Smooth muscle cell (in vitro differentiated cells): ENCODE results near the gene SPATA22. TPM values are rescaled to one million over a fixed set of nuclear protein-coding genes. Genes with fewer than 3 reads are reported as not detected.

ENCODE experiments used
- DNase-seq: peaks from one replicate; lab custom pipeline; 2025; ENCODE audit not compliant: unreplicated experiment; lab: John Stamatoyannopoulos, UW
- H2AFZ ChIP-seq: fragments of 200-600 bp; sonication (generic); 2 replicates; pipeline ENCODE4 v1.6.0; 2016; ENCODE audit warnings: antibody characterized with exemption, low read depth, mild to moderate bottlenecking
- H3F3A ChIP-seq: fragments of 200-600 bp; sonication (generic); 2 replicates; pipeline ENCODE4 v1.6.0; 2017; ENCODE audit warnings: antibody characterized with exemption, low read depth
- H3K27ac ChIP-seq: fragments of 200-600 bp; sonication (generic); 2 replicates; pipeline ENCODE4 v1.5.1; 2016; ENCODE audit warnings: low read depth, mild to moderate bottlenecking
- H3K27me3 ChIP-seq: fragments of 200-600 bp; sonication (generic); 2 replicates; pipeline ENCODE4 v1.6.1; 2016; ENCODE audit warnings: low read depth, mild to moderate bottlenecking
- H3K36me3 ChIP-seq: fragments of 200-600 bp; sonication (generic); 2 replicates; pipeline ENCODE4 v1.5.1; 2016; ENCODE audit warnings: low read depth
- H3K4me1 ChIP-seq: fragments of 200-600 bp; sonication (generic); 2 replicates; pipeline ENCODE4 v1.5.1; 2016; ENCODE audit warnings: low read depth
- H3K4me2 ChIP-seq: fragments of 200-600 bp; sonication (generic); 2 replicates; pipeline ENCODE4 v1.6.0; 2016; ENCODE audit warnings: mild to moderate bottlenecking
- H3K4me3 ChIP-seq: fragments of 200-600 bp; sonication (generic); 2 replicates; pipeline ENCODE4 v1.5.1; 2016; ENCODE audit warnings: mild to moderate bottlenecking
- H3K79me2 ChIP-seq: fragments of 200-600 bp; sonication (generic); 2 replicates; pipeline ENCODE4 v1.6.0; 2016; ENCODE audit warnings: low read depth, mild to moderate bottlenecking
- H3K9ac ChIP-seq: fragments of 200-600 bp; sonication (generic); 2 replicates; pipeline ENCODE4 v1.6.0; 2016; ENCODE audit warnings: low read depth
- H3K9me3 ChIP-seq: fragments of 200-600 bp; sonication (generic); replicated peaks from 2 replicates; pipeline ENCODE4 v1.5.1; 2016; ENCODE audit warnings: low read depth
- H4K20me1 ChIP-seq: fragments of 200-600 bp; sonication (generic); 2 replicates; pipeline ENCODE4 v1.6.0; 2016; ENCODE audit warnings: low read depth
- CTCF ChIP-seq: fragments of 200-600 bp; sonication (generic); IDR thresholded peaks from 2 replicates; pipeline ENCODE4 v1.5.1; 2017; ENCODE audit warnings: borderline replicate concordance, mild to moderate bottlenecking, antibody characterized with exemption; ENCODE audit not compliant: insufficient read depth, poor library complexity, severe bottlenecking
- WGBS: methylation state at CpG from one replicate; pipeline ENCODE4 v1.1.7; 2016; ENCODE audit warnings: low lambda C conversion rate; 5-methylcytosine and 5-hydroxymethylcytosine counted together
- polyA plus RNA-seq: library from polyadenylated mRNA; unstranded; fragments of >200 nt; fragmentation: Nextera tagmentation; extraction: Ambion mirVana; gene quantifications from 2 replicates; pipeline ENCODE4 v1.2.1, GENCODE V29; 2016
- total RNA-seq: library from RNA; depleted of rRNA; stranded (reverse); fragments of >200 nt; gene quantifications from 2 replicates; pipeline ENCODE4 v1.2.3, GENCODE V29; 2014

SPATA22 gene
- total and polyA plus RNA-seq, 2 experiments from 2014 or later, result not detected

GRCh38 chr17:3505008-3505407, 33.4 kb upstream of the SPATA22 start:
- Histone ChIP-seq H3K79me2 (no peaks in the 10 kb centered on the region), H3K4me1 (no peaks in the 10 kb centered on the region), H3K27me3 (no peaks in the 10 kb centered on the region), H3K36me3 (no peaks in the 10 kb centered on the region), H3K4me2 (no peak overlapping the region), H3K27ac (no peak overlapping the region), H3K9ac (no peak overlapping the region), H3K4me3 (no peak overlapping the region), H4K20me1 (no peaks in the 10 kb centered on the region), H3F3A (no peaks in the 10 kb centered on the region), H3K9me3 (no peaks in the 10 kb centered on the region), H2AFZ (no peak overlapping the region)
- no peak for TF ChIP-seq CTCF
- no peak for DNase-seq
- WGBS, result 95% methylated on average over 7 of the region's 7 CpGs

- no peak for TF ChIP-seq CTCF
- no peak overlapping the region for H3K27ac ChIP-seq
- no peak overlapping the region for H3K4me2 ChIP-seq
- no peaks in the 10 kb centered on the region for H4K20me1 ChIP-seq
- H3K4me1 ChIP-seq, result no peaks in the 10 kb centered on the region
- H3K79me2 ChIP-seq, result no peaks in the 10 kb centered on the region
- no peaks in the 10 kb centered on the region for H3K9me3 ChIP-seq
- DNase-seq, result no peak
- no peaks in the 10 kb centered on the region for H3K27me3 ChIP-seq
- no peaks in the 10 kb centered on the region for H3K36me3 ChIP-seq
- no peaks in the 10 kb centered on the region for H3F3A ChIP-seq
- 65% methylated on average over 1 of the region's 1 CpG for WGBS
- no peak overlapping the region for H3K9ac ChIP-seq
- no peak overlapping the region for H3K4me3 ChIP-seq
- H2AFZ ChIP-seq, result no peak overlapping the region
Observed at GRCh38 chr17:3503285-3503684, 31.7 kb upstream of the SPATA22 start.

GRCh38 chr17:3502466-3502865, 30.8 kb upstream of the SPATA22 start:
- H3K4me1 ChIP-seq, result no peaks in the 10 kb centered on the region
- H3F3A ChIP-seq, result no peaks in the 10 kb centered on the region
- H4K20me1 ChIP-seq, result no peaks in the 10 kb centered on the region
- no peaks in the 10 kb centered on the region for H3K27me3 ChIP-seq
- H3K79me2 ChIP-seq, result no peaks in the 10 kb centered on the region
- H3K27ac ChIP-seq, result no peak overlapping the region
- H3K4me2 ChIP-seq, result no peak overlapping the region
- no peak overlapping the region for H3K9ac ChIP-seq
- 72% methylated on average over 5 of the region's 5 CpGs for WGBS
- no peaks in the 10 kb centered on the region for H3K9me3 ChIP-seq
- H2AFZ ChIP-seq, result no peak overlapping the region
- DNase-seq, result no peak
- no peak overlapping the region for H3K4me3 ChIP-seq
- no peaks in the 10 kb centered on the region for H3K36me3 ChIP-seq
- no peak for TF ChIP-seq CTCF

- Histone ChIP-seq H3K36me3 (no peaks in the 10 kb centered on the region), H3K27ac (no peak overlapping the region), H3K27me3 (no peaks in the 10 kb centered on the region), H3F3A (no peaks in the 10 kb centered on the region), H3K9ac (no peak overlapping the region), H4K20me1 (no peaks in the 10 kb centered on the region), H3K4me1 (no peaks in the 10 kb centered on the region), H2AFZ (no peak overlapping the region), H3K79me2 (no peaks in the 10 kb centered on the region), H3K4me3 (no peak overlapping the region), H3K4me2 (no peak overlapping the region), H3K9me3 (no peaks in the 10 kb centered on the region)
- no peak for TF ChIP-seq CTCF
- no peak for DNase-seq
- 62% methylated on average over 5 of the region's 5 CpGs for WGBS
Observed at GRCh38 chr17:3501344-3501743, 29.7 kb upstream of the SPATA22 start.
